ENCODE measurements around the gene MYO9A.

DNA sequence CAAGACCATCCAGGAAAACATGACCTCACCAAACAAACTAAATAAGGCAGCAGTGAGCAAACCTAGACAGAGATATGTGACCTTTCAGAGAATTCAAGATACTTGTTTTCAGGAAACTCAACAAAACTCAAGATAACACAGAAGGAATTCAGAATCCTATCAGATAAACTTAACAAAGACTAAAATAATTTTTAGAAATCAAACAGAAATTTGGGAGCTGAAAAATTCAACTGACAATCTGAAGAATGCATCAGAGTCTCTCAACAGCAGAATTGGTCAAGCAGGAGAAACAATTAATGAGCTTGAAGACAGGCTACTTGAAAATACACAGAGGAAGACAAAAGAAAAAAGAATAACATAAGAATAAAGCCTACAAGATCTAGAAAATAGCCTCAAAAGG, 55.6 kb downstream of the MYO9A start:
- TF ChIP-seq, protein P1, sequence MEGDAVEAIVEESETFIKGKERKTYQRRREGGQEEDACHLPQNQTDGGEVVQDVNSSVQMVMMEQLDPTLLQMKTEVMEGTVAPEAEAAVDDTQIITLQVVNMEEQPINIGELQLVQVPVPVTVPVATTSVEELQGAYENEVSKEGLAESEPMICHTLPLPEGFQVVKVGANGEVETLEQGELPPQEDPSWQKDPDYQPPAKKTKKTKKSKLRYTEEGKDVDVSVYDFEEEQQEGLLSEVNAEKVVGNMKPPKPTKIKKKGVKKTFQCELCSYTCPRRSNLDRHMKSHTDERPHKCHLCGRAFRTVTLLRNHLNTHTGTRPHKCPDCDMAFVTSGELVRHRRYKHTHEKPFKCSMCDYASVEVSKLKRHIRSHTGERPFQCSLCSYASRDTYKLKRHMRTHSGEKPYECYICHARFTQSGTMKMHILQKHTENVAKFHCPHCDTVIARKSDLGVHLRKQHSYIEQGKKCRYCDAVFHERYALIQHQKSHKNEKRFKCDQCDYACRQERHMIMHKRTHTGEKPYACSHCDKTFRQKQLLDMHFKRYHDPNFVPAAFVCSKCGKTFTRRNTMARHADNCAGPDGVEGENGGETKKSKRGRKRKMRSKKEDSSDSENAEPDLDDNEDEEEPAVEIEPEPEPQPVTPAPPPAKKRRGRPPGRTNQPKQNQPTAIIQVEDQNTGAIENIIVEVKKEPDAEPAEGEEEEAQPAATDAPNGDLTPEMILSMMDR (IDR thresholded peaks at IDR 0.05) = no peak
- TF ChIP-seq SIN3A (IDR thresholded peaks at IDR 0.05; ENCODE audit: borderline replicate concordance, insufficient read depth, low read depth, low read length) = no peak

Measured in Panc1 (cell line).